ENCODE data around the gene NFYC. TPM values are rescaled to one million over a fixed set of nuclear protein-coding genes. Genes with fewer than 3 reads are reported as not detected.

Gene NFYC
- total and polyA plus RNA-seq, 7 donors, result 45.8 to 69.0 (median 58.6) TPM

- Histone ChIP-seq H3K4me1 (peaks cover 56% of the 10 kb centered on the region), H3K4me3 (no peak overlapping the region), H3K9me3 (no peaks in the 10 kb centered on the region), H3K27me3 (ENCODE audit: insufficient read depth in 3 of 3, low read length in 2 of 3) (no peaks in the 10 kb centered on the region), H3K36me3 (ENCODE audit: insufficient read depth in 1 of 2, low read depth in 1 of 2) (peaks cover 9 to 96% of the 10 kb centered on the region in 2 donors), H3K27ac (peak overlapping the region; percentile 69)
- ATAC-seq, result no peak
- TF ChIP-seq, protein P1, sequence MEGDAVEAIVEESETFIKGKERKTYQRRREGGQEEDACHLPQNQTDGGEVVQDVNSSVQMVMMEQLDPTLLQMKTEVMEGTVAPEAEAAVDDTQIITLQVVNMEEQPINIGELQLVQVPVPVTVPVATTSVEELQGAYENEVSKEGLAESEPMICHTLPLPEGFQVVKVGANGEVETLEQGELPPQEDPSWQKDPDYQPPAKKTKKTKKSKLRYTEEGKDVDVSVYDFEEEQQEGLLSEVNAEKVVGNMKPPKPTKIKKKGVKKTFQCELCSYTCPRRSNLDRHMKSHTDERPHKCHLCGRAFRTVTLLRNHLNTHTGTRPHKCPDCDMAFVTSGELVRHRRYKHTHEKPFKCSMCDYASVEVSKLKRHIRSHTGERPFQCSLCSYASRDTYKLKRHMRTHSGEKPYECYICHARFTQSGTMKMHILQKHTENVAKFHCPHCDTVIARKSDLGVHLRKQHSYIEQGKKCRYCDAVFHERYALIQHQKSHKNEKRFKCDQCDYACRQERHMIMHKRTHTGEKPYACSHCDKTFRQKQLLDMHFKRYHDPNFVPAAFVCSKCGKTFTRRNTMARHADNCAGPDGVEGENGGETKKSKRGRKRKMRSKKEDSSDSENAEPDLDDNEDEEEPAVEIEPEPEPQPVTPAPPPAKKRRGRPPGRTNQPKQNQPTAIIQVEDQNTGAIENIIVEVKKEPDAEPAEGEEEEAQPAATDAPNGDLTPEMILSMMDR (IDR thresholded peaks at IDR 0.05), result no peak
- intact Hi-C loops (cut with DNase I), result no loop called here
- no peak for DNase-seq
- WGBS, 3 donors, result 87 to 97% (median 90%) methylated on average over 8 of the region's 8 CpGs
Measured at GRCh38 chr1:40753142-40753882, 61.8 kb downstream of the NFYC start.

DNA sequence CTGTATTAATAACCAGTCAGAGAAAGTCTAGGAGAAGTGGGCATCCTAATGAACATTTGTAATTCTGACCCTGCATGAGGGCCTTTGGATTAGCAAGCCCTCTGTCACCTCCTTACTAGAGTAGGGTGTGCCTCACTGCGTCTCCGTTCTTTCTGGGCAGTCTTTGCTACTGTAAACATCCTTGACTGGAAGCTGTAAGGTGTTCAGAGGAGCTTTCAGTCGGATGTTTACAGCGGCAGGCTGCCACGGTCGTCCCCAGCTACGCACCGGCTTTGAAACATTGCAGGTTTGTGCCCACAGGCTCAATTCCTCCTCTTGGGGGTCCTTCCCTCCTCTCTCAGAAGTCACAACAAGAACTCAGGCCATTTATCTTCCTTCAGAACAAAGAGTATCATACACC lies 62.7 kb downstream of the NFYC start:
- TF ChIP-seq, protein P1 (IDR thresholded peaks at IDR 0.05), result no peak
- H3K9me3 ChIP-seq, result no peaks in the 10 kb centered on the region
- peaks cover 9 to 97% of the 10 kb centered on the region in 2 donors for H3K36me3 ChIP-seq (ENCODE audit: insufficient read depth in 1 of 2, low read depth in 1 of 2)
- peaks cover 52% of the 10 kb centered on the region for H3K4me1 ChIP-seq
- intact Hi-C loops (cut with DNase I), result no loop called here
- DNase-seq (no peak), ATAC-seq (no peak)
- 76 to 93% (median 86%) methylated on average over 8 of the region's 8 CpGs for WGBS, 3 donors
- no peaks in the 10 kb centered on the region for H3K27me3 ChIP-seq (ENCODE audit: insufficient read depth in 3 of 3, low read length in 2 of 3)
- no peak overlapping the region for H3K4me3 ChIP-seq
- H3K27ac ChIP-seq, result peak overlapping the region; percentile 69

- Histone ChIP-seq H3K27me3 (ENCODE audit: insufficient read depth in 3 of 3, low read length in 2 of 3) (no peaks in the 10 kb centered on the region), H3K27ac (peak overlapping the region; percentile 69), H3K4me3 (no peak overlapping the region), H3K9me3 (no peaks in the 10 kb centered on the region), H3K4me1 (peaks cover 43% of the 10 kb centered on the region), H3K36me3 (ENCODE audit: insufficient read depth in 1 of 2, low read depth in 1 of 2) (peaks cover 9 to 99% of the 10 kb centered on the region in 2 donors)
- TF ChIP-seq, protein P1 (IDR thresholded peaks at IDR 0.05), result no peak
- intact Hi-C loops (cut with DNase I), result no loop called here
- WGBS, 3 donors, result 40 to 48% (median 45%) methylated on average over 4 of the region's 4 CpGs
- ATAC-seq (peak; percentile 63 to 87 (median 86)), DNase-seq (no peak)
Measured at GRCh38 chr1:40755067-40755466, 63.6 kb downstream of the NFYC start.

DNA sequence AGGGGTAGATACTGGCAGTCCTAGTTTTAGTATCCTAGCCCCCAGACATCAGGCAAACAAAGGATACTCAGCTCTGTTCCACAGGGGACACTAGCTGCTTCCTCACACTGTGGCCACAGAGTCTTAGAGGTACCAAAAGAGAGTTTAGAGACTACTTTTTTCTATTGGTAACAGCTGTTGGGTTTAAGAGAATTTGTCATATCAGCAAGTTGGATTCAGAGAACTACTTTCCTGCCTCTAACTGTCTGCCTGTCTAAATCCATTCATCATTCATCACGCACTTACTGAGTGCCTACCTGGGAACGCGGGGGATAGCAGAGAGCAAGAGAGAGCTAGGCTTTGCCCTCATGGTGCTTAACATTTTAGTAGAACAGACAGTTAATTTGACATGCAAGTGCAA lies 65.0 kb downstream of the NFYC start:
- Histone ChIP-seq H3K4me3 (no peak overlapping the region), H3K4me1 (peaks cover 48% of the 10 kb centered on the region), H3K36me3 (ENCODE audit: insufficient read depth in 1 of 2, low read depth in 1 of 2) (peaks cover 9 to 98% of the 10 kb centered on the region in 2 donors), H3K9me3 (no peaks in the 10 kb centered on the region), H3K27me3 (ENCODE audit: insufficient read depth in 3 of 3, low read length in 2 of 3) (no peaks in the 10 kb centered on the region), H3K27ac (no peak overlapping the region)
- no peak for ATAC-seq
- intact Hi-C loops (cut with DNase I), result no loop called here
- TF ChIP-seq, protein P1 (IDR thresholded peaks at IDR 0.05), result no peak
- 50 to 81% (median 51%) methylated on average over 3 of the region's 3 CpGs for WGBS, 3 donors
- no peak for DNase-seq

Measured in psoas muscle (tissue), 8 donors.